ENCODE data around the gene RSPO4.

RSPO4 gene

DNA sequence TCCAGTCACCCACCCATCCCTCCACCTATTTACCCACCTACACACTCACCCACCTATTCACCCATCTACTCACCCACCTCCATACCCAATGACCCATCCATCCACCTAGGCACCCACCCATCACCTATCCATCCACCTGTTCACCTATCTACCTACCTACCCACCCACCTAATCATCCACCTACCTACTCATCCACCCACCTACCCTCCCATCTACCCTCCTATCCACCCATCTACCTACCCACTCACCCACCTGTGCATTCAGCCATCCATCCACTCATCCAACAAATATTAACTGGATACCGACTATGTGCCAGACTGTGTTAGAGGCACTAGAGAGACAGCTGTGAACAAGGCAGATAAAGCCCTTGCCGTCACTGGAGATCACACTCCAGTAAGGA lies 40.3 kb downstream of the RSPO4 start:
- Histone ChIP-seq H3K4me3 (ENCODE audit: control insufficient read depth in 1 of 7, extremely low read depth in 1 of 7, insufficient read depth in 4 of 7, low read depth in 2 of 7, low read length in 6 of 7) (no peak overlapping the region), H3K27me3 (replicated peaks in 2 of 5; ENCODE audit: control insufficient read depth in 4 of 5, insufficient read depth in 5 of 5, low read length in 4 of 5) (no peaks in the 10 kb centered on the region), H3K4me1 (ENCODE audit: control extremely low read depth in 1 of 4, control insufficient read depth in 4 of 4, insufficient read depth in 4 of 4, low read length in 3 of 4) (peaks cover 0 to 5% (median 1%) of the 10 kb centered on the region in 4 experiments), H3K27ac (ENCODE audit: insufficient read depth in 1 of 2, low read depth in 1 of 2, low read length in 2 of 2, poor library complexity in 1 of 2, severe bottlenecking in 2 of 2) (no peak overlapping the region), H3K36me3 (ENCODE audit: control insufficient read depth in 4 of 4, insufficient read depth in 4 of 4, low read length in 3 of 4) (no peaks in the 10 kb centered on the region), H3K9me3 (ENCODE audit: control extremely low read depth in 1 of 5, control insufficient read depth in 4 of 5, insufficient read depth in 2 of 5, low read depth in 1 of 5, low read length in 4 of 5) (no peaks in the 10 kb centered on the region)
- 100% methylated on average over 2 of the region's 2 CpGs for WGBS (ENCODE audit: insufficient coverage)
- no peak for DNase-seq
- CTCF ChIA-PET, result interaction anchor here (0.9 to 3.1 kb wide), 3 partner anchors 9 to 146 kb away, joined by 3 to 22 read pairs (median 4); no protein-coding TSS in a partner anchor
- POLR2A ChIA-PET, result no interaction called here

DNA sequence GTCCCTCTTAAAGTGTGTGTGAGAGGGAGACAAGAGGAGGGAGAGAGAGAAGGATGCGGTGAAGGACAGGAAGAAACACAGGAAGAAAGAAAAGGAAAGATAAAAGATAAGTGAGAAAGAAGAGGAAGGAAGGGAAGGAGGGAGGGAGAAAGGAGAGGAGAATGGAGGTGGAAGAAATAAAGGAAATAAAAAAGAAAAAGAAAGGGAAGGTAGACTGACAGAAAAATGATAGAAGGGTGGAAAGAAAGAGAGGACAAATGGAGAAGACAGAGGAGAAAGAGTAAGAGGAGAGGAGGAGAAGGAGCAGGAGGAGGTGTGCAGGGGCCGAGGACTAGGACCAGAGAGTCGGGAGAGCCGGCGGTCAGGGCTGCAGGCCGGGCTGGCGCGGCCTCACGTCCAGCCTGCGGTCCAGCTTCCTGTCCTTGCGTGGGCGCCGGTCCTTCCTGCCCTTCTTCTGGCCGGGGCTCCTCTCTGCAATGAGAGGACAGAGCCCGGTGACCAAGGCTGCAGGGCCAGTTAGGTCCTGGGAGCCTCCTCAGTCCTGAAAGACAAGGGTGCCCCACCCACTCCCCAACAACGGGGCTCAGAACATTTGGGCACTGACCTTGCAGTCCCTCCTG lies 42.0 kb downstream of the RSPO4 start:
- no peak for DNase-seq
- H3K4me3 ChIP-seq (ENCODE audit: control insufficient read depth in 1 of 7, extremely low read depth in 1 of 7, insufficient read depth in 4 of 7, low read depth in 2 of 7, low read length in 6 of 7), result no peak overlapping the region
- CTCF ChIA-PET, result interaction anchor here (2.8 to 5.7 kb wide), 3 partner anchors 12 to 148 kb away, joined by 12 to 143 read pairs (median 31); no protein-coding TSS in a partner anchor
- no peaks in the 10 kb centered on the region for H3K9me3 ChIP-seq (ENCODE audit: control extremely low read depth in 1 of 5, control insufficient read depth in 4 of 5, insufficient read depth in 2 of 5, low read depth in 1 of 5, low read length in 4 of 5)
- no peak overlapping the region for H3K27ac ChIP-seq (ENCODE audit: insufficient read depth in 1 of 2, low read depth in 1 of 2, low read length in 2 of 2, poor library complexity in 1 of 2, severe bottlenecking in 2 of 2)
- no peaks in the 10 kb centered on the region for H3K36me3 ChIP-seq (ENCODE audit: control insufficient read depth in 4 of 4, insufficient read depth in 4 of 4, low read length in 3 of 4)
- peaks cover 0 to 5% (median 1%) of the 10 kb centered on the region in 4 experiments for H3K4me1 ChIP-seq (ENCODE audit: control extremely low read depth in 1 of 4, control insufficient read depth in 4 of 4, insufficient read depth in 4 of 4, low read length in 3 of 4)
- POLR2A ChIA-PET, result no interaction called here
- 95% methylated on average over 14 of the region's 16 CpGs for WGBS (ENCODE audit: insufficient coverage)
- H3K27me3 ChIP-seq (replicated peaks in 2 of 5; ENCODE audit: control insufficient read depth in 4 of 5, insufficient read depth in 5 of 5, low read length in 4 of 5), result peaks cover 0 to 8% (median 4%) of the 10 kb centered on the region in 5 experiments

DNA sequence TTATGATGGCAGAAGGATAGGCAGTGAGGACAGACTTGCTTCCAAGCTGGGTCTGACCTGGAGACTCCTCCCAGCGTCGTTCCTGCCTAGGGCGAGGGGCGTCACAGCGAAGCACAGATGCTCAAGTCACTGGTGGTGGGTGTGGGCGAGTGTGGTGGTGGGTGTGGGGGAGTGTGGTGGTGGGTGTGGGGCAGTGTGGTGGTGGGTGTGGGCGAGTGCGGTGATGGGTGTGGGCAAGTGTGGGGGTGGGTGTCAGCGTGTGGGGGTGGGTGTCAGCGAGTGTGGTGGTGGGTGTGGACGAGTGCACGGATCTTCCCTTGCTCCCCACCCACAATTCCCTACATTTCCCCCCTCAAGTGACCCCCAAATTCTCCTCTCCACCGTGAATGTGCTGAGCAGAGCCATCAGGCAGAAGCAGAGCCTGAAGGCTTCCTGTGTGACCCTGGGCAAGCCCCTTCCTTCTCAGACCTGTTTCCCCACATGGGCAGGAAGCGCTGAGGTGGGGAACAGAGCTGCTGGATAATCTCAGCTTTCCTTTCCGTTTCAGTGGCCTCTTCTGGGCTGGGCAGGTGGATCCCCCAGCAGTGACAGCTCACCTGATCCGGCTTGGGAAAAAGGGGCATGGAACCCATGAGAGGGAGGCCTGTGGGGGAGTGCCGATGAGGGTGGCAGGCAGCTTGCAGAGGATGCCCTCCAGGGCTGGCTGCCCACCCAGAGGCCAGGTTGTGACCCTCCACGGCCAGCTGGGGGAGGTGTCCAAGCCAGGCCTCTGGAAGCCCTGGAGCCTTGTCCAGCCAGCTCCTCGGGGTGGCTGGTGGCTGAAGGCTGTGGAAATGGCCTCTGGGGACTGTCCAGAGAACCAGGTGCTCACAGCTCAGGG lies 42.9 kb downstream of the RSPO4 start:
- no peak overlapping the region for H3K4me3 ChIP-seq (ENCODE audit: control insufficient read depth in 1 of 7, extremely low read depth in 1 of 7, insufficient read depth in 4 of 7, low read depth in 2 of 7, low read length in 6 of 7)
- H3K4me1 ChIP-seq (ENCODE audit: control extremely low read depth in 1 of 4, control insufficient read depth in 4 of 4, insufficient read depth in 4 of 4, low read length in 3 of 4), result peaks cover 0 to 5% (median 1%) of the 10 kb centered on the region in 4 experiments
- no peaks in the 10 kb centered on the region for H3K9me3 ChIP-seq (ENCODE audit: control extremely low read depth in 1 of 5, control insufficient read depth in 4 of 5, insufficient read depth in 2 of 5, low read depth in 1 of 5, low read length in 4 of 5)
- peaks cover 0 to 12% (median 4%) of the 10 kb centered on the region in 5 experiments for H3K27me3 ChIP-seq (replicated peaks in 2 of 5; ENCODE audit: control insufficient read depth in 4 of 5, insufficient read depth in 5 of 5, low read length in 4 of 5)
- H3K36me3 ChIP-seq (ENCODE audit: control insufficient read depth in 4 of 4, insufficient read depth in 4 of 4, low read length in 3 of 4), result no peaks in the 10 kb centered on the region
- DNase-seq, result no peak
- POLR2A ChIA-PET, result no interaction called here
- CTCF ChIA-PET, result interaction anchor here (1.1 to 5.7 kb wide), 4 partner anchors 13 to 149 kb away, joined by 3 to 143 read pairs (median 22); no protein-coding TSS in a partner anchor
- 61% methylated on average over 7 of the region's 19 CpGs for WGBS (ENCODE audit: insufficient coverage)
- H3K27ac ChIP-seq (ENCODE audit: insufficient read depth in 1 of 2, low read depth in 1 of 2, low read length in 2 of 2, poor library complexity in 1 of 2, severe bottlenecking in 2 of 2), result no peak overlapping the region

DNA sequence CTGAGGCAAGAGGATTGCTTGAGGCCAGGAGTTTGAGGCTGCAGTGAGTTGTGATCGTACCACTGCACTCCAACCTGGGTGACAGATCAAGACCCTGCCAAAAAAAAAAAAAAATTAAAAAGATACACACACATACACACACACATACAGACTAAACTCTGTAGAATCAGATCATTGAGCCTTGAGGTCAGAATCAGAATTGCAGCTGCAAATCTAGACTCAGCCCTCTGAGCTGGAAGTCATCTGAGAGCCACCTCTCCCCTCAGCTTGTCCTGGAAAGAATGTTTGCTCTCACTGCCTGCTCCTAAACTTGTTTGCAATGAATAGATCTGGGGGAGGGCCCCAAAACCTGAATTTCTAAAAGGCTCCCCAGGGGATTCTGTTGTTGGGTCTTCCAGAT lies 44.6 kb downstream of the RSPO4 start:
- CTCF ChIA-PET, result interaction anchor here (0.6 to 5.7 kb wide), 23 partner anchors 10 to 229 kb away, joined by 3 to 143 read pairs (median 4); no protein-coding TSS in a partner anchor
- Histone ChIP-seq H3K4me3 (ENCODE audit: control insufficient read depth in 1 of 7, extremely low read depth in 1 of 7, insufficient read depth in 4 of 7, low read depth in 2 of 7, low read length in 6 of 7) (no peak overlapping the region), H3K27ac (ENCODE audit: insufficient read depth in 1 of 2, low read depth in 1 of 2, low read length in 2 of 2, poor library complexity in 1 of 2, severe bottlenecking in 2 of 2) (no peak overlapping the region), H3K27me3 (replicated peaks in 2 of 5; ENCODE audit: control insufficient read depth in 4 of 5, insufficient read depth in 5 of 5, low read length in 4 of 5) (peaks cover 0 to 14% (median 4%) of the 10 kb centered on the region in 5 experiments), H3K4me1 (ENCODE audit: control extremely low read depth in 1 of 4, control insufficient read depth in 4 of 4, insufficient read depth in 4 of 4, low read length in 3 of 4) (peaks cover 0 to 7% (median 1%) of the 10 kb centered on the region in 4 experiments), H3K9me3 (ENCODE audit: control extremely low read depth in 1 of 5, control insufficient read depth in 4 of 5, insufficient read depth in 2 of 5, low read depth in 1 of 5, low read length in 4 of 5) (no peaks in the 10 kb centered on the region), H3K36me3 (ENCODE audit: control insufficient read depth in 4 of 4, insufficient read depth in 4 of 4, low read length in 3 of 4) (no peaks in the 10 kb centered on the region)
- POLR2A ChIA-PET, result no interaction called here
- no CpG with 5 or more reads among the region's 1 CpG for WGBS (ENCODE audit: insufficient coverage)
- DNase-seq, result peak in 2 of 3 donors; percentile 40 to 50

DNA sequence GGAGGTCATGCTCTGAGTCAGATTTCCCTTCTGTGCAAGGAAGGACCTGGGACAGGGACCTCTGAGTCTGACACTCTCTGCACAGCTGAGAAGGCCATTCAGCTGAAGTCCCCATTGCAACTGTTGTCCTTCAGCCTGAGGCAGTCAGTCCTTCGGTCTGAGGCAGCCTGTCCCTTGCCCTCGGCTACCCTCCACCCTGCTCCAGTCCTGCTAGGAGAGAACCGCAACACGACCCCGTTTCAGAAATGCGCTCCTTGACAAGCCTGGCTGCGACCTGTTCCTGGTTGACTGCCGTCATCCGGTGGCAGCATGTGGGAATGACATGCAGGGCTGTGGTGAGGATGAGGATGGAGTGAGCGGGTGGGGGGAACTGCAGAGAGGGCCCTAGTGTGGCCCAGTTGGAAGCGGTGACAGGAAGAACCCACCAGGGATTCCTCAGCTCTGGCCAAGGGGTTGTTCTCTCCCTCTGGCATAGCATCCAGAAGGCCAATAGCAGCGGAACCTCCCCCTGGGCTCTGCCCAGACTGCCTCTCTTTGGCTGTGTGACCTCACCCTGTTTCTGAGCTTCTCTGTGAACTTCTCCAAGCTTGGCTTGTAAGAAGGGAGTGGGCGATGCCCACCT lies 45.7 kb downstream of the RSPO4 start:
- POLR2A ChIA-PET, result no interaction called here
- no peak overlapping the region for H3K27ac ChIP-seq (ENCODE audit: insufficient read depth in 1 of 2, low read depth in 1 of 2, low read length in 2 of 2, poor library complexity in 1 of 2, severe bottlenecking in 2 of 2)
- DNase-seq, result peak; percentile 67 to 87 (median 81)
- no peak overlapping the region for H3K4me3 ChIP-seq (ENCODE audit: control insufficient read depth in 1 of 7, extremely low read depth in 1 of 7, insufficient read depth in 4 of 7, low read depth in 2 of 7, low read length in 6 of 7)
- no peaks in the 10 kb centered on the region for H3K9me3 ChIP-seq (ENCODE audit: control extremely low read depth in 1 of 5, control insufficient read depth in 4 of 5, insufficient read depth in 2 of 5, low read depth in 1 of 5, low read length in 4 of 5)
- CTCF ChIA-PET, result interaction anchor here (0.6 to 5.7 kb wide), 46 partner anchors 10 to 372 kb away, joined by 3 to 143 read pairs (median 4); no protein-coding TSS in a partner anchor
- H3K27me3 ChIP-seq (replicated peaks in 2 of 5; ENCODE audit: control insufficient read depth in 4 of 5, insufficient read depth in 5 of 5, low read length in 4 of 5), result peaks cover 0 to 14% (median 4%) of the 10 kb centered on the region in 5 experiments
- 30% methylated on average over 5 of the region's 13 CpGs for WGBS (ENCODE audit: insufficient coverage)
- peaks cover 0 to 7% (median 1%) of the 10 kb centered on the region in 4 experiments for H3K4me1 ChIP-seq (ENCODE audit: control extremely low read depth in 1 of 4, control insufficient read depth in 4 of 4, insufficient read depth in 4 of 4, low read length in 3 of 4)
- no peaks in the 10 kb centered on the region for H3K36me3 ChIP-seq (ENCODE audit: control insufficient read depth in 4 of 4, insufficient read depth in 4 of 4, low read length in 3 of 4)

DNA sequence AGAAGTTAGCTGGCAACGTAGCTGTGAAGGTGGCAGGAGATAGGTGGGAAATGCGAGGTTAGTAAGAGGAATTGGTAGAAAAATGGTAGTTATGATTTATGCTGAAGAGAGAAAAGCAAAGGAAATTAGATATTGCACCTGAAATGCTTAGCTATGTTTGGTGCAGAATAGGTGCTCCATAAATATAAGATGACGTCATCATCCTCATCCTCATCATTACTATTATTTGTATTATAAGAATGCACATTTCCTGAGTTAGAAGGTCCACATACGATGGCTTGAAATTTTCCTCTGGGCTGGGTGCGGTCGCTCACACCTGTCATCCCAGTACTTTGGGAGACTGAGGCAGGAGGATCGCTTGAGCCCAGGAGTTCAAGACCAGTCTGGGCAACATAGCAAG lies 46.5 kb downstream of the RSPO4 start:
- Histone ChIP-seq H3K4me3 (ENCODE audit: control insufficient read depth in 1 of 7, extremely low read depth in 1 of 7, insufficient read depth in 4 of 7, low read depth in 2 of 7, low read length in 6 of 7) (no peak overlapping the region), H3K36me3 (ENCODE audit: control insufficient read depth in 4 of 4, insufficient read depth in 4 of 4, low read length in 3 of 4) (no peaks in the 10 kb centered on the region), H3K4me1 (ENCODE audit: control extremely low read depth in 1 of 4, control insufficient read depth in 4 of 4, insufficient read depth in 4 of 4, low read length in 3 of 4) (peaks cover 0 to 7% (median 1%) of the 10 kb centered on the region in 4 experiments), H3K27me3 (replicated peaks in 2 of 5; ENCODE audit: control insufficient read depth in 4 of 5, insufficient read depth in 5 of 5, low read length in 4 of 5) (peaks cover 0 to 14% (median 4%) of the 10 kb centered on the region in 5 experiments), H3K9me3 (ENCODE audit: control extremely low read depth in 1 of 5, control insufficient read depth in 4 of 5, insufficient read depth in 2 of 5, low read depth in 1 of 5, low read length in 4 of 5) (no peaks in the 10 kb centered on the region), H3K27ac (ENCODE audit: insufficient read depth in 1 of 2, low read depth in 1 of 2, low read length in 2 of 2, poor library complexity in 1 of 2, severe bottlenecking in 2 of 2) (no peak overlapping the region)
- DNase-seq, result no peak
- WGBS (ENCODE audit: insufficient coverage), result 96% methylated on average over 5 of the region's 7 CpGs
- ChIA-PET POLR2A (no interaction called here), CTCF (interaction anchor here (0.6 to 5.7 kb wide), 31 partner anchors 9 to 371 kb away, joined by 3 to 143 read pairs (median 4); partner anchors contain the start of gene FAM110A)

Data from common myeloid progenitor, CD34-positive (primary cell).